Thoracic aorta (tissue), 2 donors: ENCODE data around the gene OSBPL2. TPM values are rescaled to one million over a fixed set of nuclear protein-coding genes. Genes with fewer than 3 reads are reported as not detected.

Source experiments
- ATAC-seq: fragments of 150-250 bp; one replicate; pipeline ENCODE4 v1.8.0; 2017; ENCODE audit warnings: low read depth; ENCODE audit not compliant: insufficient number of reproducible peaks, low FRiP score
- DNase-seq: peaks from one replicate; pipeline ENCODE4 v3.0.0-alpha.2; 2020; ENCODE audit warnings: low spot score
- H3K27ac ChIP-seq, 2 donors: fragments of 200-600 bp; sonication (generic); 1 replicate in 1 of 2; 2 replicates in 1 of 2; pipeline ENCODE4 v1.5.1; 2016; ENCODE audit warnings: mild to moderate bottlenecking in 2 of 2, moderate library complexity in 2 of 2
- H3K27me3 ChIP-seq: fragments of 200-600 bp; sonication (generic); replicated peaks from 2 replicates; pipeline ENCODE4 v1.6.0; 2016; ENCODE audit warnings: mild to moderate bottlenecking; ENCODE audit not compliant: insufficient read depth
- H3K36me3 ChIP-seq: fragments of 200-600 bp; sonication (generic); one replicate; pipeline ENCODE4 v1.5.1; 2016
- H3K4me1 ChIP-seq, 2 donors: fragments of 200-600 bp; sonication (generic); 1 replicate in 1 of 2; 2 replicates in 1 of 2; pipeline versions ENCODE4 v1.5.1 to v1.6.0; 2016; ENCODE audit warnings: low read depth in 2 of 2, mild to moderate bottlenecking in 1 of 2; ENCODE audit not compliant: control insufficient read depth in 1 of 2
- H3K4me3 ChIP-seq: fragments of 200-600 bp; sonication (generic); 2 replicates; pipeline ENCODE4 v1.5.1; 2016; ENCODE audit warnings: mild to moderate bottlenecking
- H3K9me3 ChIP-seq: fragments of 200-600 bp; sonication (generic); 2 replicates; pipeline ENCODE4 v1.5.1; 2016
- total RNA-seq, 2 donors: library from RNA; depleted of rRNA; stranded (reverse); fragments of >200 nt; gene quantifications; one replicate each; pipeline versions ENCODE4 v1.1.0 to v1.2.3, GENCODE V29; 2016
- TF ChIP-seq, protein P1 (sequence below): fragments of 200-600 bp; sonication (generic); IDR thresholded peaks from one replicate; pipeline ENCODE4 v1.5.1; 2019; ENCODE audit warnings: antibody characterized with exemption

Gene OSBPL2
- total RNA-seq, 2 donors from 2014 or later = 48.5 to 58.5 TPM

- DNase-seq = no peak
- H3K27me3 ChIP-seq = no peaks in the 10 kb centered on the region
- H3K36me3 ChIP-seq = no peaks in the 10 kb centered on the region
- ATAC-seq = no peak
- H3K4me1 ChIP-seq = peaks cover 12 to 35% of the 10 kb centered on the region in 2 donors
- H3K27ac ChIP-seq = peak overlapping the region; percentile 87 to 91
- peak overlapping the region; percentile 30 for H3K4me3 ChIP-seq
- no peaks in the 10 kb centered on the region for H3K9me3 ChIP-seq
- TF ChIP-seq, protein P1, sequence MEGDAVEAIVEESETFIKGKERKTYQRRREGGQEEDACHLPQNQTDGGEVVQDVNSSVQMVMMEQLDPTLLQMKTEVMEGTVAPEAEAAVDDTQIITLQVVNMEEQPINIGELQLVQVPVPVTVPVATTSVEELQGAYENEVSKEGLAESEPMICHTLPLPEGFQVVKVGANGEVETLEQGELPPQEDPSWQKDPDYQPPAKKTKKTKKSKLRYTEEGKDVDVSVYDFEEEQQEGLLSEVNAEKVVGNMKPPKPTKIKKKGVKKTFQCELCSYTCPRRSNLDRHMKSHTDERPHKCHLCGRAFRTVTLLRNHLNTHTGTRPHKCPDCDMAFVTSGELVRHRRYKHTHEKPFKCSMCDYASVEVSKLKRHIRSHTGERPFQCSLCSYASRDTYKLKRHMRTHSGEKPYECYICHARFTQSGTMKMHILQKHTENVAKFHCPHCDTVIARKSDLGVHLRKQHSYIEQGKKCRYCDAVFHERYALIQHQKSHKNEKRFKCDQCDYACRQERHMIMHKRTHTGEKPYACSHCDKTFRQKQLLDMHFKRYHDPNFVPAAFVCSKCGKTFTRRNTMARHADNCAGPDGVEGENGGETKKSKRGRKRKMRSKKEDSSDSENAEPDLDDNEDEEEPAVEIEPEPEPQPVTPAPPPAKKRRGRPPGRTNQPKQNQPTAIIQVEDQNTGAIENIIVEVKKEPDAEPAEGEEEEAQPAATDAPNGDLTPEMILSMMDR = no peak
Observed at GRCh38 chr20:62246431-62246830, 8.1 kb downstream of the OSBPL2 start.

DNA sequence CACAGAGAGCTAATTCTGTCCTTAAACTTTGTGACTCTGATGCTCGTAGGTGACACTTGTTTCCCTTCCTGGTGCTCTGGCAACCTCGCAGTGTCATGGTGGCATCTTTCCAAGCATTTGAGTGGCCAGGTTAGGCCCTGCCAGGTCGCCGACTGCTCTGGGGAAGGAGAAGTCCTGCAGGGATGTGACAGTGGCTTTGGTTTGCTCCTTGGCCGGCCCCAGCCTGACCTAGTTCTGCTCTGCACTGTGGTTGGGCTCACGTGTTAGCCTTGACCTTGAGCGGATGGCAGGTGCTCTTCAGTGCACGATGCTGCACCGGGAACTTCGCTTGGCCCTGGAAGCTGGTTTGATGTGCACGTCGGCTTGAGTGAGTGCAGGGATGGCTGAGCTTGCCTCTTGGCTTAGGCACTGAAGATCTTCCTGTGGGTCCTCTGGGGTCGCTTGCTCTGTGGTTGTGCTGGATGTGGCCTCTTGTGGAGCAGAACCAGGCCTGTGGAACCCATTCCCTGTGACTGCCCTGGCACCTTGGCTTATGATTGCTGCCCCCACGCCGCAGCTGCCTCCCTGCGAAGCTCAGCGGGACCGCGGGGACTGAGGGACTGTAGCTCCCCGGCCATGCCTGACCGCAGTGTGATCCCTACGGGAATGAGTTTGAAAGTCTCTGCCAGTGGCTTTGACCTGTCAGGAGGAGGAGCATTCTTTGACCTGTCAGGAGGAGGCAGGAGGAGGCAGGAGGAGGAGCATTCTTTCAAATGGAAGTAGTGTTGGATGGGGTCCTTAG, 8.7 kb downstream of the OSBPL2 start:
- TF ChIP-seq, protein P1 = no peak
- ATAC-seq (no peak), DNase-seq (no peak)
- Histone ChIP-seq H3K9me3 (no peaks in the 10 kb centered on the region), H3K4me1 (peaks cover 12 to 33% of the 10 kb centered on the region in 2 donors), H3K27me3 (no peaks in the 10 kb centered on the region), H3K36me3 (no peaks in the 10 kb centered on the region), H3K27ac (peak overlapping the region; percentile 87 to 91), H3K4me3 (no peak overlapping the region)

GRCh38 chr20:62248890-62249560, 10.7 kb downstream of the OSBPL2 start:
- ATAC-seq (no peak), DNase-seq (no peak)

DNA sequence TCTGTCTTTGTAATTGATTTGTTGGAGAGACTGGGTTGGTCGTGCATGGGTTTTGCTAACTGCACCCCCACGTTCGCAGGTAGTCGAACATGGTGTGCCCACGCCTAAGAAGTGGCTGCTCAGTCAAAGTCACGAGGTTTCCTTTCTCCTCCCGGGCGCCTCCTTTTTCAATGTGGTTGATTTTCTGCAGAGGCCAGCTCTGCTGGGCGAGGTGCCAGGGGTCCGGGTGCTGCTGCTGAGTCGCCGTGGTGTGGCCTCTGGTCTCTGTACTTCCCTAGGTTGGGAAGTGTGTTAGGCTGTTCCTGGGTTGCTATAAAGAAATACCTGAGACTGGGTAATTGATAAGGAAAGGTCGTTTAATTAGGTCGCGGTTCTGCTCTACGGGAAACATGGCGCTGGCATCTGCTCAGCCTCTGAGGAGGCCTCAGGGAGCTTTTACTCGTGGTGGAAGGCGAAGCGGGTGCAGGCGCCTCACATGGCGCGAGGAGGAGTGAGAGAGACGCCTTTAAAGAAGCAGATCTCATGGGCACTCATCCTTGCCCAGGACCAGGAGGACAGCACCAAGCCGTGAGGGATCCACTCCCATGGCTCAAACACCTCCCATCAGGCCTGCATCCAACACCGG, 14.1 kb downstream of the OSBPL2 start:
- TF ChIP-seq, protein P1 = no peak
- no peak overlapping the region for H3K4me3 ChIP-seq
- H3K36me3 ChIP-seq = peaks cover 10% of the 10 kb centered on the region
- H3K4me1 ChIP-seq = peaks cover 0 to 10% of the 10 kb centered on the region in 2 donors
- no peak overlapping the region for H3K27ac ChIP-seq
- no peak for ATAC-seq
- no peak for DNase-seq
- H3K9me3 ChIP-seq = no peaks in the 10 kb centered on the region
- no peaks in the 10 kb centered on the region for H3K27me3 ChIP-seq

More at GRCh38 chr20:62248890-62249560, 10.7 kb downstream of the OSBPL2 start:
- H3K9me3 ChIP-seq = no peaks in the 10 kb centered on the region
- H3K4me1 ChIP-seq = peaks cover 12 to 30% of the 10 kb centered on the region in 2 donors
- no peak overlapping the region for H3K4me3 ChIP-seq
- peak overlapping the region in 1 of 2 donors; percentile 11 for H3K27ac ChIP-seq
- H3K27me3 ChIP-seq = no peaks in the 10 kb centered on the region
- TF ChIP-seq, protein P1 = no peak
- no peaks in the 10 kb centered on the region for H3K36me3 ChIP-seq

DNA sequence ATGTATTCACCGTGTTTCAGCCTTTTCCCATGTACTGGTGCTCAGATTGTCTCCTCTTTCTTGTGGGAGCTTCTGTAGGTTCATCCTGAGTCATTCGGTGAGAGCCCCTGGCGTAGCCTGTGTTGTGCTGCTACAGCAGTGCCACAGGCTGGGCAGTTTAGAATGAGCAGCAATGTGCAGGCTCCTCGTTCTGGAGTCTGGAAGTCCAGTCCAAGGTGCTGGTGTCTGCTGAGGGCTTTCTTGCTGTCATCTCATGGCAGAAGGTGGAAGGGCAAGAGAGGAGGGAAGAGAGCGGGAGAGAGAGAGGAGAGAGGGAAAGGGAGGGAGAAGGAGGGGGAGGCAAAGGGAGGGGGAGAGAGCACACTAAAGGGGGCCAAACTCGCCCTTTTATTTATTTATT, 15.1 kb downstream of the OSBPL2 start:
- no peak for DNase-seq
- no peak for ATAC-seq
- Histone ChIP-seq H3K36me3 (peaks cover 10% of the 10 kb centered on the region), H3K4me1 (peaks cover 0 to 19% of the 10 kb centered on the region in 2 donors), H3K27ac (no peak overlapping the region), H3K27me3 (no peaks in the 10 kb centered on the region), H3K4me3 (no peak overlapping the region), H3K9me3 (no peaks in the 10 kb centered on the region)
- TF ChIP-seq, protein P1 = no peak
